C4-2B (cell line): ENCODE data around the gene STX17.

Experiments
- CTCF ChIP-seq: fragments of 450-650 bp; conservative IDR thresholded peaks from 2 replicates; pipeline ENCODE4 v1.5.1; 2017; ENCODE audit warnings: mild to moderate bottlenecking
- ZFX ChIP-seq: fragments of 450-650 bp; IDR thresholded peaks from 2 replicates; pipeline ENCODE4 v1.6.1; 2017

- no peak for TF ChIP-seq CTCF
- no peak for TF ChIP-seq ZFX
These were observed 10.2 kb downstream of the STX17 start for GRCh38 chr9:99916650-99917049.
